ENCODE results near the gene PLXNA4.

The PLXNA4 gene

GRCh38 chr7:132575982-132576720 is at the start of gene PLXNA4 (continued):
- no peak for TF ChIP-seq PRDM4 (tag by site-specific recombination; IDR thresholded peaks at IDR 0.05)
- no peak for TF ChIP-seq ZNF174 (tag by site-specific recombination; IDR thresholded peaks at IDR 0.05)
- no peak for TF ChIP-seq ZNF548 (tag by site-specific recombination; IDR thresholded peaks at IDR 0.05)
- no peak for TF ChIP-seq ZNF121 (tag by site-specific recombination; IDR thresholded peaks at IDR 0.05)
- no peak for TF ChIP-seq ZNF645 (tag by site-specific recombination; IDR thresholded peaks at IDR 0.05)
- TF ChIP-seq ZBTB20 (tag by site-specific recombination; IDR thresholded peaks at IDR 0.05), result peak; percentile 66

- POLR2A ChIA-PET, result no interaction called here
- Histone ChIP-seq H3K4me1 (ENCODE audit: control insufficient read depth, insufficient read depth, low read length) (no peaks in the 10 kb centered on the region), H3K36me3 (ENCODE audit: control insufficient read depth in 2 of 2, insufficient read depth in 1 of 2, low read length in 2 of 2) (no peaks in the 10 kb centered on the region), H3K27ac (ENCODE audit: extremely low read depth, low read depth, low read length) (no peak overlapping the region), H3K4me3 (ENCODE audit: low read depth, low read length) (no peak overlapping the region), H3K9me3 (ENCODE audit: control insufficient read depth, insufficient read depth, low read depth, low read length) (no peaks in the 10 kb centered on the region)
- CTCF ChIA-PET, result interaction anchor here (0.6 kb wide), 1 partner anchor 1088 kb away, joined by 3 read pairs; no protein-coding TSS in a partner anchor
- TF ChIP-seq ZNF555 (tag by site-specific recombination; conservative IDR thresholded peaks at IDR 0.05) (no peak), ZNF404 (tag by site-specific recombination; IDR thresholded peaks at IDR 0.05) (no peak)
Observed at GRCh38 chr7:132625651-132626050, 49.4 kb upstream of the PLXNA4 start.

DNA sequence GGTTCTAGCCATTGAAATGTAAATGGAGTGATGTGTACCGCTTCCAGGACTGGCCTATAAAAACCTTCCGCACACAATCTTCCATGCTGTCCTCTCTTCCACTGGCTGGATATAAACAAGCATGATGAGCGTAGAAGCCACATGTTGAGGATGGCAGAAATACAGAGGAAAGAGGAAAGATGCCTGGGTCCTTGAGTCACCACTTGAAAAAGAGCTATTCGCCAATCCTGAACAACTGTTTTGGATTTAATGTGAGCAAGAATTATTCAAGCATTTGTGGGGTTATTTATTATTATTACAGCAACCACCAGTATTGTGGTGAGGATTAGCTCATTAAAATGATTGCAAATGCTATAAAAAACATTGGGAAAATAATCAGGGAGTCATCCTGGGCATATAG is 45.8 kb upstream of the PLXNA4 start:
- no peaks in the 10 kb centered on the region for H3K36me3 ChIP-seq (ENCODE audit: control insufficient read depth in 2 of 2, insufficient read depth in 1 of 2, low read length in 2 of 2)
- H3K4me1 ChIP-seq (ENCODE audit: control insufficient read depth, insufficient read depth, low read length), result no peaks in the 10 kb centered on the region
- CTCF ChIA-PET, result interaction anchor here (0.9 kb wide), 1 partner anchor 10 kb away, joined by 3 read pairs; no protein-coding TSS in a partner anchor
- no peak overlapping the region for H3K27ac ChIP-seq (ENCODE audit: extremely low read depth, low read depth, low read length)
- H3K9me3 ChIP-seq (ENCODE audit: control insufficient read depth, insufficient read depth, low read depth, low read length), result no peaks in the 10 kb centered on the region
- POLR2A ChIA-PET, result no interaction called here
- H3K4me3 ChIP-seq (ENCODE audit: low read depth, low read length), result no peak overlapping the region
- TF ChIP-seq GLI2 (tag by site-specific recombination; IDR thresholded peaks at IDR 0.05; ENCODE audit: borderline replicate concordance, low read depth), result no peak
- TF ChIP-seq, protein P1, sequence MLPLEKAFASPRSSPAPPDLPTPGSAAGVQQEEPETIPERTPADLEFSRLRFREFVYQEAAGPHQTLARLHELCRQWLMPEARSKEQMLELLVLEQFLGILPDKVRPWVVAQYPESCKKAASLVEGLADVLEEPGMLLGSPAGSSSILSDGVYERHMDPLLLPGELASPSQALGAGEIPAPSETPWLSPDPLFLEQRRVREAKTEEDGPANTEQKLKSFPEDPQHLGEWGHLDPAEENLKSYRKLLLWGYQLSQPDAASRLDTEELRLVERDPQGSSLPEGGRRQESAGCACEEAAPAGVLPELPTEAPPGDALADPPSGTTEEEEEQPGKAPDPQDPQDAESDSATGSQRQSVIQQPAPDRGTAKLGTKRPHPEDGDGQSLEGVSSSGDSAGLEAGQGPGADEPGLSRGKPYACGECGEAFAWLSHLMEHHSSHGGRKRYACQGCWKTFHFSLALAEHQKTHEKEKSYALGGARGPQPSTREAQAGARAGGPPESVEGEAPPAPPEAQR (tag by site-specific recombination; IDR thresholded peaks at IDR 0.05), result no peak

DNA sequence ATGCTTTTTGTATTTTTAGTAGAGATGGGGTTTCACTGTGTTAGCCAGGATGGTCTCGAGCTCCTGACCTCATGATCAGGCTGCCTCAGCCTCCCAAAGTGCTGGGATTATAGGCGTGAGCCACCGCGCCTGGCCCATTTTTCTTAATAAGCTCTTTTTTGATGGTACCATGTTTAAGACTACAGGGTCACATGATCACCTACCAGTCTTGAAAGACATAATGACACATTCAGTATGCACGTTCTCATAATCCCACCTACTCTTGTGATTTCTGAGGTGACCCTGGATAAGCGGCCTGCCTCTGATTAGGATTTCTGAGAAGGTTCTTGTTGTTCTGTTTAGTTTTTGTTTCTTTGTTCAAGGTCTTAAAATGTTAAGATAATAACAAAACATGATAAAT is 43.7 kb upstream of the PLXNA4 start:
- ChIA-PET CTCF (interaction anchor here (1.4 kb wide), 1 partner anchor 17 kb away, joined by 3 read pairs; no protein-coding TSS in a partner anchor), POLR2A (no interaction called here)
- TF ChIP-seq, protein P2, sequence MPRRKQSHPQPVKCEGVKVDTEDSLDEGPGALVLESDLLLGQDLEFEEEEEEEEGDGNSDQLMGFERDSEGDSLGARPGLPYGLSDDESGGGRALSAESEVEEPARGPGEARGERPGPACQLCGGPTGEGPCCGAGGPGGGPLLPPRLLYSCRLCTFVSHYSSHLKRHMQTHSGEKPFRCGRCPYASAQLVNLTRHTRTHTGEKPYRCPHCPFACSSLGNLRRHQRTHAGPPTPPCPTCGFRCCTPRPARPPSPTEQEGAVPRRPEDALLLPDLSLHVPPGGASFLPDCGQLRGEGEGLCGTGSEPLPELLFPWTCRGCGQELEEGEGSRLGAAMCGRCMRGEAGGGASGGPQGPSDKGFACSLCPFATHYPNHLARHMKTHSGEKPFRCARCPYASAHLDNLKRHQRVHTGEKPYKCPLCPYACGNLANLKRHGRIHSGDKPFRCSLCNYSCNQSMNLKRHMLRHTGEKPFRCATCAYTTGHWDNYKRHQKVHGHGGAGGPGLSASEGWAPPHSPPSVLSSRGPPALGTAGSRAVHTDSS (tag by site-specific recombination; IDR thresholded peaks at IDR 0.05), result no peak
- TF ChIP-seq ZNF132 (tag by site-specific recombination; IDR thresholded peaks at IDR 0.05; ENCODE audit: borderline replicate concordance) (no peak), ZSCAN16 (tag by site-specific recombination; IDR thresholded peaks at IDR 0.05) (no peak), ZBTB21 (tag by site-specific recombination; IDR thresholded peaks at IDR 0.05) (no peak), ZSCAN23 (tag by site-specific recombination; IDR thresholded peaks at IDR 0.05) (no peak), ZNF175 (tag by site-specific recombination; IDR thresholded peaks at IDR 0.05) (no peak)
- no peaks in the 10 kb centered on the region for H3K4me1 ChIP-seq (ENCODE audit: control insufficient read depth, insufficient read depth, low read length)
- H3K27ac ChIP-seq (ENCODE audit: extremely low read depth, low read depth, low read length), result no peak overlapping the region
- H3K36me3 ChIP-seq (ENCODE audit: control insufficient read depth in 2 of 2, insufficient read depth in 1 of 2, low read length in 2 of 2), result no peaks in the 10 kb centered on the region
- H3K9me3 ChIP-seq (ENCODE audit: control insufficient read depth, insufficient read depth, low read depth, low read length), result no peaks in the 10 kb centered on the region
- H3K4me3 ChIP-seq (ENCODE audit: low read depth, low read length), result no peak overlapping the region

Data from HEK293 (cell line).